ENCODE data around the gene PIK3C3.

Gene PIK3C3

DNA sequence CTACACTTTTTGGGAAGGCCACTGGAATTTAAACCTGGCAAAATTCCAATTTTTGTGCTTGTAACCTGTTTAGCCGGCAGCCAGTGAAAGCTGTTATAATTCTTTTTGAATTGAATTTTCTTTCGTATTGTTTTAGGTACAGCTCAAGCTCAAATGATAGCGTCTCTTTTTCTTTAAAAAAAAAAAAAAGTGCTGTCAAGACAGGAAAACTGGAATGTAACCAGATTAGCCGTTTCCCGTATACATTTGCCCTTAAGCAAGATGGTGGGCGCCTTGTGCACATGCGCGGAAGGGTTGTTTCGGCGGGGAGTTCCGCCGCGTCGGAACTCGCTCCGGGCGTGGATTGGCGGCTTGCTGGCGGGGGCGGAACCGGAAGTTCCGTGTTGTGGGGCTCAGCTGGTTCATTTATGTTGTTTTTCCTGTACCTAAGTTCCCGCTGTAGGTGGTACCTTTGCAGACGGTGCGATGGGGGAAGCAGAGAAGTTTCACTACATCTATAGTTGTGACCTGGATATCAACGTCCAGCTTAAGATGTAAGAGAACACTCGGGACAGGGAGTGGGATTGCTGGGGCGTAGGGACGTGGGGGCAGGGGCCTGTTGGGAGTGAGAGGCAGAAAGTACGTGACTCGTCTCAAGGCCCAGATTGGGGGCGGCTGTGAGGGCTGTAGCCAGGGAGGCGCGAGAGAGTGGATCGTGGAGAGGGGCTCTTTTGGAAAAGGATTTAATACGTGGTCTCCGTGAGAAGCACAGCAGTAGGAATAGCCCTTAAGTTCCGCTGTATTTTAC is at the start of gene PIK3C3:
PIK3C3 (plus strand) TSS at position 408 of the 787 bp plus-strand sequence; CDS start at position 466, 58 bp downstream.
- peak; percentile 98 for DNase-seq

DNA sequence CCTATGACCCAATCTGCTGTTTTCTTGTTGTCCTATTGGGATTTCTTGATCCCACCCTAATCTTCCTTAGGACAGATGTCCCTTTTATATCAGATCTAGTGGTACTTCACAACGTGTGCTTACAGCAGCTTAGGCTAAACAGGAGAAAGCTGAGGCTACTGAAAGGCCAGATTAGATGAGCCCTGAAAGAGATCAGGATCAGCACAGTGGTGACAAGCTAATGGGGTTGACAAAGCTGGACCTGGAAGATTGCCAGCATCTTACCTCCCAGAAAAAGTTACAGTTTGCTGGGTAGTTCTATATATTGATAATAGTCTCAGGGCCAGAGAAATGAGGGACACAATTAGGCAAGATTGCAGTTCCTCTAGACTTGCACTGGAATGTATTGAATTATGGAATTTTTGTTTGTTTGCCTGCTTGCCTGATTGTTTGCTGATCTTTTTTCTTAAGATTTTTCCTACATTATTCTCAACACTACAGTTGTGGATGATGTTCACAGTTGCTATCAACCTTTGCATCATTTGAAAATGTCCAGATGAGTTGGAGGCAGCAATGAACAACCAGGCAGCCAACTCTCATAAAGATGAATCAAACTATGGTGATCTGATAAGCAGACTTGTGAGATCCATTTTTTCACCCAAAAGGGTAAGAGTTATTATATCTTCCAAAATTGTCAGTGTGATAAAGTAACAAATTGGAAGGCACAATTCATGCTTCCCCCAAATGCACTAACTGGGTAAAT is 49.1 kb upstream of the PIK3C3 start:
- no peak for DNase-seq

DNA sequence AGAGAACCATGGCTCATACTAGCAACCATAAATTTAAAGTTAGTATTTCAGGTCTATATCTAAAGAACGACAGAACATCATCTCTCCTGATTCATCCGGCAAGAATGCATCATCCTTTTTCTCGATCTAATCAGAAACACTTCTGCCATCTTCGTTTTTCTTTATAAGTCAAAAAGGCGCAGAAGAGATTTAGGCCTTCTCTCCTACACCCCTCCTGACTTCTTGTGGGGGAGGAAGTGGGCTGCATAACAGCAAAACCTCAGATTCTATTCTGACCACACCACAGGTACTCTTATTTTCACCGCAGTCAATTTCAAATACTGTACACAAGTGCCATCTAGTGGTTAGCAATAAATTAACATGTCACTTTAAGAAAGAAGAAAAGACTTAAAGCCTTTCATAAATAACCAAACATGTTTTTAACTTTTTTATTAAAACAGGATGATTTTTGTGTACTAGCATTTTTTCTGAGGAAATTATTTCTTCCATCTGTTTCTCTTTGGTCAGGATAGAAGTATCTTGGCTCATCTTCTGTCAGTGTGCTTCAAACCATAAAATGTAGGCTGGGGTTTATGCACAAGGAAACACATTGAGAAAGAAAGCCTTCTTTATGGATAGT is 48.4 kb upstream of the PIK3C3 start:
- DNase-seq = no peak

GRCh38 chr18:41917181-41917580 is 37.9 kb upstream of the PIK3C3 start:
- DNase-seq = no peak

DNA sequence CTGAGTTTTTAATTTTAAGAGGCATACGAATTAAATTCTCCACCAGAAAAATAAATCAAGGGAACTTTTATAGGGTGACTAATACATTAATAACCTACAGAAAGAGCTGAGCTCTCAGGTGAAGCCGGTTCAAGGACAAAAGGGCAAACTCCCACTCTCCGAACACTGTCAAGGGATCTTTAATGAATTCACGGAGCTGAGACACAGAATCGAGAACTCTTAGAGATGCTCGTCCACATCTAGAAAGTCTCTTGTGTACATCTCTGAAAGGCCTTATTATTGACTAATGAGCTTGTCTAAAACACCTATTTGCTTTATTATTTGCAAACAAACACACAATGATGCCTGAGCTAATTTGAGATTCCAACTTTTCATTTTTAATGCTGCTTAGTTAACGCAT is 33.3 kb upstream of the PIK3C3 start:
- DNase-seq = no peak

DNA sequence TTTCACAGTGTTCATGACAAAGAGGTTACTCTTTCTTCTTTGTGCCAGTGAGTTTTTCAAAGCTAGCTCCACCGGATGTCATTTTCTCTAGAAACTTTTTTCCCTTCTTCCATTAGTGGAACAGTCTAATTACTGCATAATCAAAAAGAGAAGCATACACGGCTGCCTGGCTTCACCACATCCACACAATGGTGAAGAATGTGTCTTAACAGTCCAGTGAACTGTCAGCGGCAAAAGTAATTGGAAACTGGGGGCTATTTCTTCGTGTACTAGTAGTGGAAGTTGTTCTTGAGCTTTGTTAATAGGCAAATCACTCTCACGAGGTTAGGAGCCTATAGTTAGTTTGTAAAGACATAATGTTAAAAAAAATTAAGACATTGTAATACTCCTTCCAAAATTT is 32.9 kb upstream of the PIK3C3 start:
- DNase-seq = no peak

DNA sequence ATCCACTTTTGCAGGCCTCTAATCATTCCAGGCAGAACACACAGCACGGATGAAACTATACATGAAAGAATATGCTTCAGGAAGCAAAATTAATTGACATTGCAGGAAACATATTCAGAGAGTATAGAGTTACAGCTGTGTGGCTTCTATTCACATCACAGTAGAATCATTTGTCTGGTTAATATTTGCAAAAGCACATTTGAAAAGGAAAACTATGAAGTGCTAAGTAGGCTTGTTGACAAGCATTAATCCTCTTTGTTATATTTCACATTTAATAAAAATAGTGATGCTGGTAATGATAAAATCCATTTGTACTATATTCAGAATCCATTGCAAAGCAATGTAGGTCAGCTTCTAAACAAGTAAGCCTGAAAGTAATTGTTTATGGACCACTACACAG is 32.2 kb upstream of the PIK3C3 start:
- DNase-seq = no peak

DNA sequence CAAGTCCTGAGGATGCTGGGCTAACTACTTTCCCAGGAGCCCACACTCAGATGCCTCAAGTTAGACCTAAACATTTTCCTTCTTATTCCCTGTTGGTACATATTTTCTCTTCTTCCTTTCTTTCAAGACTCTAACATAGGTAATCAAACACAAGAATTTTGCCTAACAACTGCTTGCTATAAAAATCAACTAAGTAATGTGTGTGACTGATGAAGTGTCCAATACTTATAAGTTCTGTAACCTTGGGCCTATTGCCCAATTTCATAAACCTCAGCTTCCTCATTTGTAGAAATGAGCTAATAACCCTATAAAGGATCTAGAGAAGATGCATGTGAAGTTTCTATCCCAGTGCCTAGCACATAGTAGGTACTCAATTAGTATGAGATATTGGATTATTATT is 31.6 kb upstream of the PIK3C3 start:
- no peak for DNase-seq

DNA sequence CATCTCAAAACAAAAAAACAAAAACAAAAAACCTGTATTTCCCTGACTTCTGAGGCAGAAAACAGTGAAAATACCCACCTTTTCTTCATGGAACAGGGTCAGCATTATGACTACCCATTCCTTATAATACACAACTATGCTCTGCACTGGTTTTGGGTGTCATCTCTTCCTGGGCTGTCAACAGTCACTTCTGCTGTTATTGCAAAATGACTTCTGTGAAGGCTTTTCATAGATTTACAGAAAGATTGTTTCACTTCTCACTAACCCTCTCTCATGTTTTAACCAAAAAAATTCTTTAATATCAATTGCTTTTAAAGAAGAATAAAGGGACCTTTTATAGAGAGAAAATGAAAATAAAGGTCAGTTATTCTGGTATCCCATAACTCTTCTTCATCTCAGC is 26.5 kb upstream of the PIK3C3 start:
- no peak for DNase-seq

DNA sequence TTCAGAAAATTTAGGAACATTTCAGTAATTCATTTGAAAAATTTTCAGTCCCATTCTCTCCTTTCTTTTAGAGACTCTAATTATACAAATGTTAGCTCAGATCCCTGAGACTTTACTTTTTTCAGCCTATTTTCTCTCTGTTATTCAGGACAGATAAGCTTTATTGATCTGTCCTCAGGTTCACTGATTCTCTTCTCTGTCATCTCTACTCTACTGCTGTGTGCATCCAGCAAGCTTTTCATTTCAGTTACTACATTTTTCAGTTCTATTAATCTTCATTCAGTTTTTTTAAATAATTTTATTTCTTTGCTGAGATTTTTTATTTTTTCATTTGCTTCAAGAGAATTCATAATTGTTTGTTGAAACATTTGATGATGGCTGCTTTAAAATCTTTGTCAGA is 22.1 kb upstream of the PIK3C3 start:
- no peak for DNase-seq

DNA sequence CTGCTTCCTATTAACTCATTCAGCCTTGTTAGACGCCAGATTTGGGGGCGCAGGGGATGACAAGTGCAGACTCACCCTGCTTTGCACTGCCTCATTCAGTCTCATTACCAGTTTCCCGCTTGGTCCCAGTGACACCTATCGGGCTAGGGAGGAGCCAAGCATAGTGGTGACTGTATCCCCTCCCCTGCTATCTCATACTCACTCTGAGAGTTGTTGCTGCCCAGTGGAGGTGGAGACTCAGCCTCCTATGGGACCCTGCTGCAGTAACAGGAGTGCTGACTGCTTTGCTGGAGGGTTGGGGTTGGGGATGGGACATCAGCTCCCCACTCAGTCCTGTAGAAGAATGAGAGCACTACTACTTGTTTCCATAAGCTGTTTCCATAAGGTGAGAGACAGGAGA is 21.3 kb upstream of the PIK3C3 start:
- no peak for DNase-seq

- no peak for DNase-seq
Measured at GRCh38 chr18:41936471-41937134, 18.4 kb upstream of the PIK3C3 start.

DNA sequence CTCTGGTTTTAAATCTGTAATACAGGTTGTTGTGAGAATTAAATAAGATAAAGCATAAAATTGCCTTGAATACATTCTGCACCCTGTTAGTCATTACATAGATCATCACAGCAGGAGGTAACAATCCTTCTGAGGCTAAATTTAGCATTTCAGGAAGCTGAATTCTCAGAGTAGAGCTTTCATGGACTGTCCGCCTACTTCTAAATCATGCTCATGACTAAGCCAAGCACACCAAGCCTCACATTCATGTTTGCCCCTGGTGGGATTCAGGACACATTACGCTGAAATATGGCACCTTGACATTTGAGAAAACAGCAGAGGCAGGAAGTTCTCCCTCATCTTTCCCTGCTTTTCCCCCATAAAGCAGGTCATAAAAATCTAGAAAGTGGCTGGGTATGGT is 16.6 kb upstream of the PIK3C3 start:
- no peak for DNase-seq

- no peak for DNase-seq
Measured at GRCh38 chr18:41939326-41939725, 15.7 kb upstream of the PIK3C3 start.

- no peak for DNase-seq
Measured at GRCh38 chr18:41940506-41941215, 14.4 kb upstream of the PIK3C3 start.

DNA sequence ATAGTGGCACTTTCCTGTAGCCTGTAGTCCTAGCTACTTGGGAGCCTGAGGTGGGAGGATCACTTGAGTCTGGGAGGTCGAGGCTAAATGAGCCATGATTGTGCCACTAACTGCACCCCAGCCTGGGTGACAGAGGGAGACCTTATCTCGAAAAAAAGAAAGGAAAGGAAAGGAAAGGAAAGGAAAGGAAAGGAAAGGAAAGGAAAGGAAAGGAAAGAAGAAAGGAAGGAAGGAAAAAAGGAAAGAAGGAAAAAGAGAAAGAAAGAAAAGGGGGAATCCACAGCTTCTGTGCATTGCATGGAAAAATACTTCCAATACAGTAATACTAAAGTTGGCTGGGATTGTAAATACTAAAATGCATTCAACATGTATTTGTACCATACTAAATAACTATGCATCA is 12.8 kb upstream of the PIK3C3 start:
- no peak for DNase-seq

DNA sequence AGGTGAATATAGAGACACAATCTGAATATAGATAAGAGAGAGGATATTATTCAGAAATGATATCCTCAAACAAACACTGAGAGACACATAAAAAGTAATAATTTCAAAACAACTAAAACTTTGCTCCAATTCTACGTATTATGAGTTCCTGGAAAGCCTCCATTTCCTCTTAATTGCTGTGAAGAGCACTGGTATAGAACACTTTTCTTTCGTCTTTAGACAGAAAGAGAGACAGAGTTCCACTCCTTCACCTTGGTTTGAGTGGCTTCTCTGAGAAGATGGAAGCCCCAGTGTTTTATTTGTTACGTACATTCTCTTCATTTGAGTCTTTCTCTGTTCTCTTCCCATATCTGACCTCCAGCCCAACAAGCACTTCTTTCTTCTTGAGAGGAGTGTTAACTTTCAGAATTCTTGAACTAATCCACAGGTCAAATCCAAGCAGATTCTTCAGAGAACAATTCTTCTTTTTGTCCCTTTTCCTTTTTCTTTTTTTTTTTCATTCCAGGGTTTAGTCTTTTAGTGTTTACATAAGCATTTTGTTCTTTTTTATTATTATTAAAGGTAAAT is 6.4 kb upstream of the PIK3C3 start:
- no peak for DNase-seq

DNA sequence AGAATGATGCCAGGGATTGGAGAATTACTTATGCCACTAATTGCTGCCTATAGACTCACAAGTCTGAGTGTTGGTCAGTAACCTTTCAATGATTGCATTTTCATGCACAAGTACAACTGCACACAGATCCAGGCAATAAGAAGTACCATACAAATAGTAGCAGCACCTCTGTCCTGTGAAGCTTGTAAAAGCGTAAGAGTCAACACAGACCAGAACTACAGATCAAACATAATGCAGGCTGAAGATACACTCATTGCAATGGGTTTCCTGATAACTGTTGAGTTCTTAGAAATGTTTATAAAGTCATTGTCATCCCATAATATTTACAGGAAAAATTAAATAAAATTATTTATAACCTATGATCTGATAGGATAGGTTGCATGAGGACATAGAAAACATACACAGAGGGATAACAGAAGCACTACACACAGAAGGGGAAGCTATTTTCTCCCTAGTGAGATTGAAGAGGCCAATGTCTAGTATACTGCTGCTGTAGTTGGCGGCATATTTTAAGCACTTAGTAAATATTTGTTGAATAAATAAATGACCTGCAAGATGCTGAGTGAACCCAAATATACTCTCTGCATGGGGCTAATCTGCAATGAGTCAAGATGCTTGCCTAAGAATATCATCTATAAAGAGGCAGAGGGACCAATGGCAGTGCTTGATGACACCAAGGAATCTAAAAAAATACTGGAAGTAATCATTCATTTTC is 5.7 kb upstream of the PIK3C3 start:
- DNase-seq = no peak

DNA sequence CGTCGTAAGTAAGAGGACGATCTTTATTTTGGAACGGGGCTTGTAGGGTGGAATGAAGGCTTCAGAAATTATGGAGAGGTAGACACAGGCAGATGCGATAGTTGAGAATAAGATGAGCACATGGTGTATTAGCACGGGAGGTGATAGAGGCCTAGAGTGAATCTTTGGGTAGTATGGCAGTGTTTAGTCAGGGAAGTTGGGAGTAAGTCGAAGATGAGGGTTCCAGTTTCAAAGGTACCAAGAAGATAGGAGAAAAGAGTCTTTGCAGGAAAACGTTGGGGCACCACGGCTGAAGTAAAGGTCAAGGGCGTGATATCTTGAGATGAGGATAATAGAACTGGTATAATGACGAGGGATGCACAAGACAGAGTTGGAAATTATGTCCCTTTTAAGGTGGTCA is 654 bp downstream of the PIK3C3 start:
- DNase-seq = no peak

DNA sequence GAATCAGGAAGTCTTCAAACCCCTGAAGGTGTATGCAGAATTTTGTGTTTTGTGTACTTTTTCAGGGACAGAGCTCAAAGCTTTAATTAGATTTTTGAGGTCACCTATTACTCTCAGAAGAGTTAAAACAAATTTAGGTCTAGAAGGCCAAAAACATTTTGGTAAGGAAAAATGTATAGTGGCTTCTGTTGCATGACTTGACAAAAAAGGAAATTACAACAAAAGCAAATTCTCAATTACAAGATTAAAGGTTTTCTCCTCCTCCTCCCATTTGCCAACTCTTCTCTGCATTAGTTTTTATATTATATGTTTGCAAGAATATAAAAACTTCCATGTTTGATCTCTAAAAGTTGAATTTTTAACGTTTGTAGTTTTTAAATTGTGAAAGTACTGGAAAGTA is 4.0 kb downstream of the PIK3C3 start:
- no peak for DNase-seq

GRCh38 chr18:41965634-41966255 is 10.7 kb downstream of the PIK3C3 start:
- DNase-seq = no peak

All from right hindlimb (tissue), 1 donor.